Spleen (tissue), 11 donors: Measurements from ENCODE around the gene SORBS2. TPM values are rescaled to one million over a fixed set of nuclear protein-coding genes. Genes with fewer than 3 reads are reported as not detected.

ENCODE experiments used
- DNase-seq: peaks from one replicate; pipeline ENCODE4 v3.0.0-alpha.2; 2020
- H3K27ac ChIP-seq, 8 donors: fragments of 200-600 bp; sonication (generic) in 7 of 8; 1 replicate in 4 of 8; 2 replicates in 4 of 8; pipeline versions ENCODE4 v1.5.0 to v1.8.0; 2016 to 2021; ENCODE audit warnings: inconsistent platforms in 4 of 8, mild to moderate bottlenecking in 4 of 8, moderate library complexity in 1 of 8
- H3K27me3 ChIP-seq, 7 donors: fragments of 200-600 bp; sonication (generic) in 6 of 7; replicated peaks in 1 of 7; 1 replicate in 4 of 7; 2 replicates in 3 of 7; pipeline versions ENCODE4 v1.5.0 to v1.8.0; 2016 to 2021; ENCODE audit warnings: inconsistent platforms in 3 of 7, mild to moderate bottlenecking in 1 of 7
- H3K36me3 ChIP-seq, 6 donors: fragments of 200-600 bp; sonication (generic) in 5 of 6; 1 replicate in 4 of 6; 2 replicates in 2 of 6; pipeline versions ENCODE4 v1.5.0 to v1.8.0; 2016 to 2021; ENCODE audit warnings: inconsistent platforms in 2 of 6
- H3K4me1 ChIP-seq, 6 donors: fragments of 200-600 bp; sonication (generic) in 5 of 6; 1 replicate in 3 of 6; 2 replicates in 3 of 6; pipeline versions ENCODE4 v1.5.0 to v1.8.0; 2016 to 2021; ENCODE audit warnings: inconsistent platforms in 3 of 6
- H3K4me3 ChIP-seq, 8 donors: fragments of 200-600 bp; sonication (generic) in 7 of 8; 1 replicate in 4 of 8; 2 replicates in 4 of 8; pipeline versions ENCODE4 v1.5.0 to v1.8.0; 2016 to 2021; ENCODE audit warnings: inconsistent platforms in 4 of 8, mild to moderate bottlenecking in 4 of 8, moderate library complexity in 2 of 8
- H3K9me3 ChIP-seq, 8 donors: fragments of 200-600 bp; sonication (generic) in 7 of 8; 1 replicate in 4 of 8; 2 replicates in 4 of 8; pipeline versions ENCODE4 v1.5.0 to v1.8.0; 2016 to 2021; ENCODE audit warnings: inconsistent platforms in 4 of 8
- CTCF ChIP-seq, 11 experiments: fragments of 200-600 bp in 7 of 11; fragments of 450-650 bp in 4 of 11; sonication (generic) in 4 of 11; IDR thresholded peaks in 8 of 11; conservative IDR thresholded peaks in 3 of 11; 1 replicate in 7 of 11; 2 replicates in 4 of 11; pipeline versions ENCODE4 v1.4.0 to v1.8.0; 2016 to 2021; ENCODE audit warnings: antibody characterized with exemption in 11 of 11, inconsistent platforms in 4 of 11, mild to moderate bottlenecking in 1 of 11
- POLR2A ChIP-seq, 3 donors: fragments of 450-650 bp; IDR thresholded peaks; one replicate each; pipeline ENCODE4 v1.5.1; 2017; ENCODE audit warnings: antibody characterized with exemption in 3 of 3, mild to moderate bottlenecking in 1 of 3
- POLR2AphosphoS5 ChIP-seq, 3 donors: sonication (generic); formaldehyde crosslinking; IDR thresholded peaks; one replicate each; pipeline ENCODE4 v1.5.1; 2017; ENCODE audit warnings: antibody characterized with exemption in 3 of 3
- WGBS, 5 donors: extraction: QIAGEN DNeasy Blood & Tissue Kit in 3 of 5; methylation state at CpG; one replicate each; pipeline versions ENCODE4 v1.1.5 to v1.1.7; 2013 to 2018; 5-methylcytosine and 5-hydroxymethylcytosine counted together
- intact Hi-C: fragments of 100-400 bp; cut with DNase I; formaldehyde crosslinking; loops from one replicate; pipeline ENCODE4 v1.15.0; 2023; ENCODE audit warnings: low total_unique reads
- polyA plus RNA-seq, 3 donors: library from polyadenylated mRNA; stranded (reverse); fragments of 200-250 nt; gene quantifications; one replicate each; pipeline ENCODE4 v1.2.1, GENCODE V29; 2013
- total RNA-seq, 7 donors: library from RNA; depleted of rRNA in 3 of 7; stranded (reverse); fragments of >200 nt in 3 of 7; fragmentation: NEBNext Ultra II Directional in 4 of 7; extraction: Animal tissue kit (Norgen Biotek cat#: 25700) in 4 of 7; gene quantifications; one replicate each; pipeline versions ENCODE4 v1.1.0 to v1.2.1, GENCODE V29; 2016 to 2021
- donor health status: healthy with polysubstance abuse.
- donor health status: DM: no; HTN: no; CAD: no; lungs with moderate emphysema.
- donor health status: DM: no; HTN: no; CAD: no.
- donor health status: Bipolar disorder and iron deficiency.
- donor health status: healthy.
- donor health status: DM: no; HTN: no; CAD: no.
- donor health status: DM: yes; HTN: yes; CAD: no.

SORBS2 gene
- total and polyA plus RNA-seq, 10 donors: 5.9 to 128 (median 84.8) TPM

GRCh38 chr4:185822791-185823190 is 10.8 kb upstream of the SORBS2 start:
- no peak for DNase-seq
- intact Hi-C loops: no loop called here
- Histone ChIP-seq H3K4me3 (no peak overlapping the region), H3K36me3 (no peaks in the 10 kb centered on the region), H3K27ac (no peak overlapping the region), H3K4me1 (no peaks in the 10 kb centered on the region), H3K27me3 (no peaks in the 10 kb centered on the region), H3K9me3 (peaks cover 0 to 4% (median 0%) of the 10 kb centered on the region in 8 donors)
- WGBS, 5 donors: 55 to 66% (median 62%) methylated on average over 10 of the region's 10 CpGs
- TF ChIP-seq CTCF (IDR thresholded peaks at IDR 0.05 in 8 of 11, conservative IDR thresholded peaks at IDR 0.05 in 3 of 11): no peak

- DNase-seq: no peak
- H3K4me3 ChIP-seq: no peak overlapping the region
- peaks cover 0 to 4% (median 0%) of the 10 kb centered on the region in 8 donors for H3K9me3 ChIP-seq
- no peaks in the 10 kb centered on the region for H3K27me3 ChIP-seq
- intact Hi-C loops: no loop called here
- 86 to 91% (median 89%) methylated on average over 11 of the region's 11 CpGs for WGBS, 5 donors
- H3K4me1 ChIP-seq: peaks cover 0 to 4% (median 0%) of the 10 kb centered on the region in 6 donors
- no peaks in the 10 kb centered on the region for H3K36me3 ChIP-seq
- TF ChIP-seq CTCF (IDR thresholded peaks at IDR 0.05 in 8 of 11, conservative IDR thresholded peaks at IDR 0.05 in 3 of 11) (no peak), POLR2AphosphoS5 (IDR thresholded peaks at IDR 0.05) (no peak), POLR2A (IDR thresholded peaks at IDR 0.05) (no peak)
- H3K27ac ChIP-seq: no peak overlapping the region
Measured at GRCh38 chr4:185821029-185821419, 9.0 kb upstream of the SORBS2 start.

- no peak for DNase-seq
- TF ChIP-seq CTCF (IDR thresholded peaks at IDR 0.05 in 8 of 11, conservative IDR thresholded peaks at IDR 0.05 in 3 of 11) (no peak), POLR2A (IDR thresholded peaks at IDR 0.05) (no peak), POLR2AphosphoS5 (IDR thresholded peaks at IDR 0.05) (no peak)
- no peak overlapping the region for H3K4me3 ChIP-seq
Measured at GRCh38 chr4:185820146-185821028, 8.4 kb upstream of the SORBS2 start.

GRCh38 chr4:185819144-185819543 is 7.2 kb upstream of the SORBS2 start:
- no peak overlapping the region for H3K4me3 ChIP-seq
- no peaks in the 10 kb centered on the region for H3K36me3 ChIP-seq
- peaks cover 0 to 4% (median 0%) of the 10 kb centered on the region in 6 donors for H3K4me1 ChIP-seq
- no peaks in the 10 kb centered on the region for H3K27me3 ChIP-seq
- WGBS, 5 donors: 85 to 94% (median 87%) methylated on average over 5 of the region's 5 CpGs
- H3K9me3 ChIP-seq: peaks cover 0 to 4% (median 0%) of the 10 kb centered on the region in 8 donors
- DNase-seq: no peak
- H3K27ac ChIP-seq: no peak overlapping the region
- TF ChIP-seq POLR2A (IDR thresholded peaks at IDR 0.05): no peak
- no peak for TF ChIP-seq POLR2AphosphoS5 (IDR thresholded peaks at IDR 0.05)
- no peak for TF ChIP-seq CTCF (IDR thresholded peaks at IDR 0.05 in 8 of 11, conservative IDR thresholded peaks at IDR 0.05 in 3 of 11)
- intact Hi-C loops: no loop called here

More at GRCh38 chr4:185820146-185821028, 8.4 kb upstream of the SORBS2 start:
- WGBS, 5 donors: 87 to 92% (median 91%) methylated on average over 29 of the region's 29 CpGs
- intact Hi-C loops: no loop called here
- Histone ChIP-seq H3K4me1 (peaks cover 0 to 4% (median 0%) of the 10 kb centered on the region in 6 donors), H3K27ac (no peak overlapping the region), H3K9me3 (peaks cover 0 to 4% (median 0%) of the 10 kb centered on the region in 8 donors), H3K36me3 (no peaks in the 10 kb centered on the region), H3K27me3 (no peaks in the 10 kb centered on the region)
